SK-N-SH treated with all-trans-retinoic acid at 6 μM for 48 hours (cell line): ENCODE results near the gene CFAP107.

Experiments used
- ATAC-seq: fragments of 200-7000 bp; cut with Tn5 transposase; 3 replicates; pipeline ENCODE4 v1.9.1; 2020; ENCODE audit warnings: mild to moderate bottlenecking, moderate library complexity
- ARNTL ChIP-seq: fragments of 450-650 bp; formaldehyde crosslinking; IDR thresholded peaks from 2 replicates; pipeline ENCODE4 v1.5.0; 2020; ENCODE audit warnings: low read depth, mild to moderate bottlenecking, moderate library complexity, borderline replicate concordance
- BACH2 ChIP-seq: fragments of 250-450 bp; sonication (Bioruptor Pico); IDR thresholded peaks from 2 replicates; pipeline ENCODE4 v1.9.0; 2021; ENCODE audit warnings: mild to moderate bottlenecking, borderline replicate concordance
- CREB5 ChIP-seq: fragments of 250-450 bp; sonication (Bioruptor Pico); IDR thresholded peaks from 2 replicates; pipeline ENCODE4 v1.5.1; 2020; ENCODE audit warnings: low read depth, mild to moderate bottlenecking, moderate library complexity
- CSDC2 ChIP-seq: fragments of 250-450 bp; sonication (Bioruptor Pico); IDR thresholded peaks from 2 replicates; pipeline ENCODE4 v1.5.0; 2020; ENCODE audit warnings: mild to moderate bottlenecking, moderate library complexity
- CSRNP3 ChIP-seq: fragments of 250-450 bp; sonication (Bioruptor Pico); IDR thresholded peaks from 2 replicates; pipeline ENCODE4 v1.5.1; 2021; ENCODE audit warnings: mild to moderate bottlenecking, moderate library complexity
- ESRRG ChIP-seq: fragments of 250-450 bp; sonication (Bioruptor Pico); IDR thresholded peaks from 2 replicates; pipeline ENCODE4 v1.6.1; 2021; ENCODE audit warnings: mild to moderate bottlenecking
- GLIS3 ChIP-seq: fragments of 250-450 bp; sonication (Bioruptor Pico); IDR thresholded peaks from 2 replicates; pipeline ENCODE4 v1.5.0; 2020; ENCODE audit warnings: mild to moderate bottlenecking, moderate library complexity
- ISL1 ChIP-seq: fragments of 250-450 bp; sonication (Bioruptor Pico); IDR thresholded peaks from 2 replicates; pipeline ENCODE4 v2.1.2; 2022; ENCODE audit warnings: mild to moderate bottlenecking, moderate library complexity
- OSR1 ChIP-seq: fragments of 250-450 bp; sonication (Bioruptor Pico); IDR thresholded peaks from 2 replicates; pipeline ENCODE4 v1.8.0; 2022; ENCODE audit warnings: moderate library complexity, mild to moderate bottlenecking, inconsistent platforms
- PATZ1 ChIP-seq: fragments of 250-450 bp; sonication (Bioruptor Pico); IDR thresholded peaks from 2 replicates; pipeline ENCODE4 v1.8.0; 2020; ENCODE audit warnings: mild to moderate bottlenecking, moderate library complexity, borderline replicate concordance
- POU6F1 ChIP-seq: fragments of 250-450 bp; sonication (Bioruptor Pico); IDR thresholded peaks from 2 replicates; pipeline ENCODE4 v1.8.0; 2021; ENCODE audit warnings: low read depth, mild to moderate bottlenecking, moderate library complexity, borderline replicate concordance
- PPARA ChIP-seq: fragments of 250-450 bp; sonication (Bioruptor Pico); IDR thresholded peaks from 2 replicates; pipeline ENCODE4 v1.5.0; 2020; ENCODE audit warnings: mild to moderate bottlenecking, borderline replicate concordance
- RARB ChIP-seq: fragments of 250-450 bp; sonication (Bioruptor Pico); IDR thresholded peaks from 2 replicates; pipeline ENCODE4 v1.8.0; 2021; ENCODE audit warnings: mild to moderate bottlenecking, moderate library complexity
- SNAI2 ChIP-seq: fragments of 250-450 bp; sonication (Bioruptor Pico); IDR thresholded peaks from 2 replicates; pipeline ENCODE4 v1.5.0; 2020; ENCODE audit warnings: mild to moderate bottlenecking, moderate library complexity
- TCF4 ChIP-seq: fragments of 250-450 bp; sonication (Bioruptor Pico); IDR thresholded peaks from 2 replicates; pipeline ENCODE4 v1.8.0; 2021; ENCODE audit warnings: mild to moderate bottlenecking, moderate library complexity, borderline replicate concordance
- TOX ChIP-seq: fragments of 250-450 bp; sonication (Bioruptor Pico); IDR thresholded peaks from 2 replicates; pipeline ENCODE4 v1.8.0; 2021; ENCODE audit warnings: mild to moderate bottlenecking, moderate library complexity, borderline replicate concordance
- TSHZ2 ChIP-seq: fragments of 250-450 bp; sonication (Bioruptor Pico); IDR thresholded peaks from 2 replicates; pipeline ENCODE4 v1.5.0; 2020; ENCODE audit warnings: mild to moderate bottlenecking, moderate library complexity
- ZC3H10 ChIP-seq: fragments of 250-450 bp; sonication (Bioruptor Pico); IDR thresholded peaks from 2 replicates; pipeline ENCODE4 v1.5.1; 2021; ENCODE audit warnings: mild to moderate bottlenecking, moderate library complexity
- ZFP3 ChIP-seq: fragments of 250-450 bp; sonication (Bioruptor Pico); IDR thresholded peaks from 2 replicates; pipeline ENCODE4 v1.5.0; 2020; ENCODE audit warnings: mild to moderate bottlenecking, moderate library complexity
- ZFP30 ChIP-seq: fragments of 450-650 bp; formaldehyde crosslinking; IDR thresholded peaks from 2 replicates; pipeline ENCODE4 v1.5.0; 2022; ENCODE audit warnings: mild to moderate bottlenecking, moderate library complexity
- ZNF565 ChIP-seq: fragments of 450-650 bp; formaldehyde crosslinking; conservative IDR thresholded peaks from 2 replicates; pipeline ENCODE4 v1.5.0; 2020; ENCODE audit warnings: low read depth, mild to moderate bottlenecking, moderate library complexity
- ZNF70 ChIP-seq: fragments of 450-650 bp; formaldehyde crosslinking; IDR thresholded peaks from 2 replicates; pipeline ENCODE4 v1.5.0; 2020; ENCODE audit warnings: mild to moderate bottlenecking, moderate library complexity
- ZNF8 ChIP-seq: fragments of 450-650 bp; formaldehyde crosslinking; IDR thresholded peaks from 2 replicates; pipeline ENCODE4 v1.5.0; 2020; ENCODE audit warnings: mild to moderate bottlenecking, moderate library complexity

CFAP107 gene

GRCh38 chr1:12769031-12769430 is 23.0 kb downstream of the CFAP107 start:
- TF ChIP-seq ZNF8 (CRISPR knock-in tag) (no peak), OSR1 (no peak), SNAI2 (CRISPR knock-in tag) (no peak), ISL1 (CRISPR knock-in tag) (no peak), ZNF70 (CRISPR knock-in tag) (no peak)
- no peak for ATAC-seq

- TF ChIP-seq ZNF565 (no peak), BACH2 (CRISPR knock-in tag) (no peak), RARB (CRISPR knock-in tag) (no peak), ARNTL (CRISPR knock-in tag) (no peak), GLIS3 (CRISPR knock-in tag) (no peak), ZC3H10 (CRISPR knock-in tag) (no peak), CREB5 (CRISPR knock-in tag) (no peak), TSHZ2 (CRISPR knock-in tag) (no peak), ESRRG (CRISPR knock-in tag) (no peak), POU6F1 (no peak), PPARA (CRISPR knock-in tag) (no peak), ZNF8 (CRISPR knock-in tag) (no peak), SNAI2 (CRISPR knock-in tag) (no peak), ISL1 (CRISPR knock-in tag) (no peak), TOX (CRISPR knock-in tag) (no peak), ZFP3 (CRISPR knock-in tag) (no peak), PATZ1 (CRISPR knock-in tag) (no peak)
- TF ChIP-seq, all 23 proteins: peak for 0
- no peak for ATAC-seq
Observed at GRCh38 chr1:12769976-12770505, 24.0 kb downstream of the CFAP107 start.

GRCh38 chr1:12770620-12771019 is 24.6 kb downstream of the CFAP107 start:
- TF ChIP-seq GLIS3 (CRISPR knock-in tag): no peak
- no peak for ATAC-seq

- no peak for ATAC-seq
- no peak for TF ChIP-seq CSDC2 (CRISPR knock-in tag)
- TF ChIP-seq ESRRG (CRISPR knock-in tag): no peak
- TF ChIP-seq ZNF565: no peak
- TF ChIP-seq ZC3H10 (CRISPR knock-in tag): no peak
- no peak for TF ChIP-seq ZNF70 (CRISPR knock-in tag)
- no peak for TF ChIP-seq ISL1 (CRISPR knock-in tag)
- TF ChIP-seq ARNTL (CRISPR knock-in tag): no peak
- no peak for TF ChIP-seq ZFP30 (CRISPR knock-in tag)
- TF ChIP-seq TCF4: no peak
- no peak for TF ChIP-seq ZNF8 (CRISPR knock-in tag)
- TF ChIP-seq GLIS3 (CRISPR knock-in tag): no peak
- TF ChIP-seq CREB5 (CRISPR knock-in tag): no peak
- no peak for TF ChIP-seq TOX (CRISPR knock-in tag)
- TF ChIP-seq OSR1: no peak
- TF ChIP-seq CSRNP3 (CRISPR knock-in tag): no peak
- TF ChIP-seq SNAI2 (CRISPR knock-in tag): no peak
- TF ChIP-seq POU6F1: no peak
- TF ChIP-seq BACH2 (CRISPR knock-in tag): no peak
- TF ChIP-seq ZFP3 (CRISPR knock-in tag): no peak
Observed at GRCh38 chr1:12771186-12771585, 25.2 kb downstream of the CFAP107 start.
